HCT116 (cell line): Measurements from ENCODE around the gene CYP11A1. TPM values are rescaled to one million over a fixed set of nuclear protein-coding genes. Genes with fewer than 3 reads are reported as not detected.
"Not testable (repeated sequence)": the region's sequence is repeated elsewhere in the genome, so short reads cannot be mapped to it uniquely, and the experiment has no call there.

ENCODE experiments used
- ATAC-seq: fragments of 200-7000 bp; cut with Tn5 transposase; 2 replicates; pipeline ENCODE4 v1.9.1; 2020; ENCODE audit warnings: mild to moderate bottlenecking, moderate library complexity
- BruUV-seq: library from RNA; stranded (reverse); fragments of 400-500 nt; replicated peaks from 2 replicates; lab custom pipeline; 2021; lab: Mats Ljungman, UMichigan
- CTCF ChIA-PET: fragments of 300-600 bp; sonication (Branson Sonifier 250); formaldehyde crosslinking; loops from one replicate; lab custom pipeline; 2021; ENCODE audit warnings: antibody characterized with exemption; lab: Charles Lee
- POLR2A ChIA-PET: fragments of 300-600, 350-600 bp; sonication (Branson Sonifier 250); formaldehyde crosslinking; loops from one replicate; lab custom pipeline; 2021; ENCODE audit warnings: antibody characterized with exemption; lab: Charles Lee
- RAD21 ChIA-PET, 2 experiments: fragments of 300-600 bp; sonication (Branson Sonifier 250); formaldehyde crosslinking; loops; one replicate each; lab custom pipeline; 2023; ENCODE audit warnings: low total read pairs in 2 of 2; ENCODE audit not compliant: uncharacterized antibody in 2 of 2, unreplicated experiment in 2 of 2, low non-redundant PET in 1 of 2; lab: Charles Lee
- DNase-seq: peaks from one replicate; pipeline ENCODE4 v3.0.0-alpha.2; 2010; ENCODE audit warnings: low read depth, low spot score
- H2AFZ ChIP-seq: fragments of 200-600 bp; shearing (Covaris generic), sonication (generic); 2 replicates; pipeline ENCODE4 v1.6.1; 2017; ENCODE audit warnings: low read depth, mixed run types, mixed read lengths, antibody characterized with exemption, low read length; ENCODE audit not compliant: poor library complexity, severe bottlenecking
- H3K27ac ChIP-seq: 2 replicates; pipeline ENCODE4 v1.5.1; 2012; ENCODE audit warnings: low read depth, low read length
- H3K27me3 ChIP-seq: fragments of 200-600 bp; sonication (generic); 2 replicates; pipeline ENCODE4 v1.6.1; 2016; ENCODE audit warnings: mixed run types, low read length, mixed read lengths; ENCODE audit not compliant: insufficient read depth
- H3K36me3 ChIP-seq, 2 experiments: fragments of 200-500 bp in 1 of 2; fragments of 200-600 bp in 1 of 2; sonication (Bioruptor generic) in 1 of 2; sonication (generic) in 1 of 2; 2 replicates each; pipeline versions ENCODE4 v1.5.1 to v1.6.1; 2014 to 2016; ENCODE audit warnings: low read length in 2 of 2, inconsistent platforms in 1 of 2, mixed read lengths in 1 of 2, mixed run types in 1 of 2; ENCODE audit not compliant: insufficient read depth in 2 of 2, control insufficient read depth in 1 of 2
- H3K4me1 ChIP-seq, 2 experiments: fragments of 200-600 bp in 1 of 2; sonication (generic) in 1 of 2; 2 replicates each; pipeline versions ENCODE4 v1.5.1 to v1.6.1; 2012 to 2017; ENCODE audit warnings: low read length in 2 of 2, inconsistent platforms in 1 of 2, mild to moderate bottlenecking in 1 of 2, mixed read lengths in 1 of 2, mixed run types in 1 of 2, moderate library complexity in 1 of 2; ENCODE audit not compliant: insufficient read depth in 2 of 2, control insufficient read depth in 1 of 2
- H3K4me2 ChIP-seq: fragments of 200-600 bp; sonication (generic); 2 replicates; pipeline ENCODE4 v1.6.1; 2017; ENCODE audit warnings: mixed run types, low read length, mixed read lengths
- H3K4me3 ChIP-seq, 2 experiments: fragments of 200-600 bp in 1 of 2; sonication (generic) in 1 of 2; replicated peaks in 1 of 2; 2 replicates each; pipeline ENCODE4 v1.5.1; 2011 to 2016; ENCODE audit warnings: low read length in 2 of 2, control low read depth in 1 of 2, low read depth in 1 of 2, mild to moderate bottlenecking in 1 of 2, mixed read lengths in 1 of 2, mixed run types in 1 of 2
- H3K79me2 ChIP-seq: fragments of 200-600 bp; sonication (generic); 2 replicates; pipeline ENCODE4 v1.6.1; 2017; ENCODE audit warnings: mild to moderate bottlenecking, mixed run types, low read length, moderate library complexity, mixed read lengths; ENCODE audit not compliant: insufficient read depth
- H3K9ac ChIP-seq: fragments of 200-600 bp; sonication (generic); 2 replicates; pipeline ENCODE4 v1.6.1; 2016; ENCODE audit warnings: low read length, mixed read lengths
- H3K9me2 ChIP-seq: fragments of 200-600 bp; sonication (generic), shearing (Covaris generic); 2 replicates; pipeline ENCODE4 v1.6.1; 2017; ENCODE audit warnings: mixed run types, mild to moderate bottlenecking, moderate library complexity; ENCODE audit not compliant: insufficient read depth
- H3K9me3 ChIP-seq, 2 experiments: fragments of 200-500 bp in 1 of 2; fragments of 200-600 bp in 1 of 2; sonication (Bioruptor generic) in 1 of 2; sonication (generic) in 1 of 2; 2 replicates each; pipeline ENCODE4 v1.6.1; 2014 to 2017; ENCODE audit warnings: low read length in 2 of 2, mixed read lengths in 2 of 2, inconsistent platforms in 1 of 2, low read depth in 1 of 2, mild to moderate bottlenecking in 1 of 2, mixed run types in 1 of 2, moderate library complexity in 1 of 2; ENCODE audit not compliant: control insufficient read depth in 1 of 2, insufficient read depth in 1 of 2
- H4K20me1 ChIP-seq: fragments of 200-600 bp; sonication (generic), shearing (Covaris generic); 2 replicates; pipeline ENCODE4 v1.6.1; 2017; ENCODE audit warnings: mixed run types, mild to moderate bottlenecking, moderate library complexity; ENCODE audit not compliant: insufficient read depth
- ELF1 ChIP-seq: IDR thresholded peaks from 2 replicates; pipeline ENCODE4 v1.6.1; 2012; ENCODE audit warnings: low read depth, borderline replicate concordance
- EZH2 ChIP-seq: fragments of 200-600 bp; sonication (generic); IDR thresholded peaks from 2 replicates; pipeline ENCODE4 v1.6.1; 2017; ENCODE audit warnings: antibody characterized with exemption, mixed run types
- POLR2A ChIP-seq: IDR thresholded peaks from 2 replicates; pipeline ENCODE4 v1.7.0; 2011; ENCODE audit warnings: borderline replicate concordance; ENCODE audit not compliant: insufficient read depth, insufficient read length; ENCODE audit errors: extremely low read depth
- POLR2AphosphoS5 ChIP-seq: IDR thresholded peaks from 2 replicates; pipeline ENCODE4 v1.6.1; 2011; ENCODE audit warnings: mild to moderate bottlenecking, low read depth, low read length, moderate library complexity
- SP1 ChIP-seq: IDR thresholded peaks from 2 replicates; pipeline ENCODE4 v1.6.1; 2012; ENCODE audit warnings: low read depth
- ZNF274 ChIP-seq: fragments of 200-500 bp; sonication (Bioruptor generic); IDR thresholded peaks from 2 replicates; pipeline ENCODE4 v1.6.1; 2014; ENCODE audit warnings: mild to moderate bottlenecking, low read depth, low read length, inconsistent platforms
- intact Hi-C: fragments of 100-400 bp; cut with micrococcal nuclease; formaldehyde crosslinking; loops from 2 replicates; pipeline ENCODE4 v1.10.0; 2022
- total RNA-seq: library from RNA; stranded (reverse); gene quantifications from one replicate; pipeline ENCODE4 v1.2.1, GENCODE V29; 2021; ENCODE audit not compliant: unreplicated experiment
- TF ChIP-seq, protein P1 (sequence below): IDR thresholded peaks from 2 replicates; pipeline ENCODE4 v1.6.1; 2012
- TF ChIP-seq, protein P2 (sequence below): IDR thresholded peaks from 2 replicates; pipeline ENCODE4 v1.6.1; 2012

Gene CYP11A1
- total RNA-seq, 1 experiment from 2014 or later: 0.57 TPM

DNA sequence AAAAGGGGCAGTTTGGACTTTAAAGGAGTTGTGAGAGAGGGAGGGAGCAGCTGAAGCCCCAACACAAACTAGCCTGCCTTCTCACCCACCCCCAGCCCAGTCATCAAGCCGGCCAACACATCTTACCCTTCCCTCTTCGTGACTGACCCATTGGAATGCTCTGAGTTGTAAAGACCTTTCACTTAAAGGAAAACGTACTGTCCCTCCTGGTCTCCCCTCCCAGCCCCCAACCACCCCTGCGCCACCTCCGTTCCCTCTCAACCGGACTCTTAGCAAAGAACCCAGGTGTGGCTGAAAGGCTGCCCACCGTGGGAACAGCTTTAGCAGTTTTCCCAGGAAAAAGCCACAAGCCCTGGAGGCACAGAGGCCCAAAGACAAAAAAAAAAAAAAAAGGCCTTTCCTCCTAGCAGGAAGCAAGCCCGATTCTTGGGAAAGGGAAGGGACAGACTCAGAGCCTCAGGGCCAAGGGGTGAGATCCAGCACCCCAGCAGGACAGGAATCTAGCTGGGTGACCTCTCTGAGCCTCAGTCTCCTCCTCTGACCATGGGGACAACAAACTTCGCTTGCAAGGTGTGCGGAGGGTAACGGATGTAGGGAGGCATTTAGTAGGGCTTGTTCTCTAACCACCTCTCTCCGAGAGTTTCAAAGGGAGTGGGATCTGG, 2.4 kb downstream of the CYP11A1 start:
- no TSS peak for BruUV-seq
- no peak overlapping the region for H3K4me3 ChIP-seq
- ChIA-PET CTCF (no interaction called here), RAD21 (no interaction called here), POLR2A (no interaction called here)
- TF ChIP-seq POLR2A (no peak), ZNF274 (no peak), POLR2AphosphoS5 (no peak)
- TF ChIP-seq, protein P1, sequence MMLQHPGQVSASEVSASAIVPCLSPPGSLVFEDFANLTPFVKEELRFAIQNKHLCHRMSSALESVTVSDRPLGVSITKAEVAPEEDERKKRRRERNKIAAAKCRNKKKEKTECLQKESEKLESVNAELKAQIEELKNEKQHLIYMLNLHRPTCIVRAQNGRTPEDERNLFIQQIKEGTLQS: no peak
- TF ChIP-seq, protein P2, sequence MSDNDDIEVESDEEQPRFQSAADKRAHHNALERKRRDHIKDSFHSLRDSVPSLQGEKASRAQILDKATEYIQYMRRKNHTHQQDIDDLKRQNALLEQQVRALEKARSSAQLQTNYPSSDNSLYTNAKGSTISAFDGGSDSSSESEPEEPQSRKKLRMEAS: no peak
- no peak overlapping the region for H3K4me2 ChIP-seq
- DNase-seq (no peak), ATAC-seq (no peak)
- no peak overlapping the region for H3K9ac ChIP-seq
- H3K9me3 ChIP-seq: no peaks in the 10 kb centered on the region
- H2AFZ ChIP-seq: no peak overlapping the region
- no peaks in the 10 kb centered on the region for H3K36me3 ChIP-seq
- no peaks in the 10 kb centered on the region for H3K79me2 ChIP-seq
- H3K4me1 ChIP-seq: no peaks in the 10 kb centered on the region
- H4K20me1 ChIP-seq: no peaks in the 10 kb centered on the region
- intact Hi-C loops: no loop called here
- H3K9me2 ChIP-seq: no peaks in the 10 kb centered on the region
- no peaks in the 10 kb centered on the region for H3K27me3 ChIP-seq
- no peak overlapping the region for H3K27ac ChIP-seq

DNA sequence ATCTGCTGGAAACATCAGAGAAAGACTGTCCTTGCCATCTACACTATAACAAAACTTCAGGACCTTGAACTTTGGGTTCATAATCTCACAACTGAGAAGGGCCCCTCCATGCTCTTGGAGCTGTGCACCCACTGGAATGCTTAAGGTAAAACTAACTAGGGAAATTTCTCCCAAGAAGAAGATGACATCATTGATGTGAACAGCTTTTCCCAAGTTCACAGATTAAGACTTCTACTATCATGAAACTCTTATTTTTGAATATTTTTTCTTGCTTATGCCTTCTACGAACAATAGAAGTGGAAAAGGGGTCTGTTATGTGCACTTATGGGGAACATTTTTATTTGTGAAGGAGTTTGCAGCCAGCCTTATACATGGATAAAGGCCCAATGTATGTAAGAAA, 5.0 kb downstream of the CYP11A1 start:
- Histone ChIP-seq H3K27ac (no peak overlapping the region), H3K4me2 (no peak overlapping the region), H3K4me1 (no peaks in the 10 kb centered on the region), H3K9me2 (no peaks in the 10 kb centered on the region), H4K20me1 (no peaks in the 10 kb centered on the region), H2AFZ (no peak overlapping the region), H3K36me3 (no peaks in the 10 kb centered on the region), H3K79me2 (no peaks in the 10 kb centered on the region), H3K4me3 (no peak overlapping the region), H3K9me3 (no peaks in the 10 kb centered on the region), H3K27me3 (no peaks in the 10 kb centered on the region), H3K9ac (no peak overlapping the region)
- CTCF ChIA-PET: no interaction called here
- ATAC-seq (no peak), DNase-seq (no peak)
- RAD21 ChIA-PET: no interaction called here
- no TSS peak for BruUV-seq
- TF ChIP-seq SP1 (no peak), EZH2 (no peak), ELF1 (no peak)
- intact Hi-C loops: no loop called here
- POLR2A ChIA-PET: no interaction called here

DNA sequence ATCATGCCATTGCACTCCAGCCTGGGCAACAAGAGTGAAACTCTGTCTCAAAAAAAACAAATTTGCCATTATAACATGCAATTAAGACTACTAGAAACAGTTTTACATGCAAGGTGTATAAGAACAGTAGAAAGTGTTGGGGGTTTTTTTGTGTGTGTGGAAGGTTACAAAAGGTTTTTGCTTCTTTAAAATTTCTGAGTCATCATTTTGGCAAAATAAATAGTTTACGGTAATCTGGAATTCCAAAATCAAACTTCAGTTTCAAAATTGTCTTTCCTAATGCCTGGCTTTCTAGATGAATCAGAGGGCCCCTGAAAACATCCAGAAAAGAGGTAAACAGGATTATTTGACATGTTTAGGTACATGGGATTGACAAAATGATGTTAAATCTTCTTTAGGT, 6.6 kb downstream of the CYP11A1 start:
- CTCF ChIA-PET, intact Hi-C loops, DNase-seq, POLR2A ChIA-PET, H4K20me1 ChIP-seq, BruUV-seq, H3K9me2 ChIP-seq, H3K4me2 ChIP-seq, H3K27ac ChIP-seq, ATAC-seq, H3K79me2 ChIP-seq, H3K36me3 ChIP-seq, H3K9me3 ChIP-seq, H2AFZ ChIP-seq, H3K4me1 ChIP-seq, H3K27me3 ChIP-seq, H3K9ac ChIP-seq, RAD21 ChIA-PET, H3K4me3 ChIP-seq: not testable (repeated sequence)
